AG09309 (cell line): ENCODE data around the gene ZNF664.

ENCODE experiments used
- DNase-seq: peaks from one replicate; pipeline ENCODE4 v3.0.0-alpha.2; 2010; ENCODE audit warnings: low read depth
- H3K4me3 ChIP-seq: 2 replicates; pipeline ENCODE4 v1.5.1; 2011; ENCODE audit warnings: mild to moderate bottlenecking, low read depth, low read length, moderate library complexity; ENCODE audit not compliant: control insufficient read depth
- TF ChIP-seq, protein P1 (sequence below): IDR thresholded peaks from 2 replicates; pipeline ENCODE4 v1.5.1; 2011; ENCODE audit warnings: mild to moderate bottlenecking, low read depth, low read length, inconsistent platforms; ENCODE audit not compliant: insufficient read depth, control insufficient read depth; ENCODE audit errors: missing control alignments

Gene ZNF664

DNA sequence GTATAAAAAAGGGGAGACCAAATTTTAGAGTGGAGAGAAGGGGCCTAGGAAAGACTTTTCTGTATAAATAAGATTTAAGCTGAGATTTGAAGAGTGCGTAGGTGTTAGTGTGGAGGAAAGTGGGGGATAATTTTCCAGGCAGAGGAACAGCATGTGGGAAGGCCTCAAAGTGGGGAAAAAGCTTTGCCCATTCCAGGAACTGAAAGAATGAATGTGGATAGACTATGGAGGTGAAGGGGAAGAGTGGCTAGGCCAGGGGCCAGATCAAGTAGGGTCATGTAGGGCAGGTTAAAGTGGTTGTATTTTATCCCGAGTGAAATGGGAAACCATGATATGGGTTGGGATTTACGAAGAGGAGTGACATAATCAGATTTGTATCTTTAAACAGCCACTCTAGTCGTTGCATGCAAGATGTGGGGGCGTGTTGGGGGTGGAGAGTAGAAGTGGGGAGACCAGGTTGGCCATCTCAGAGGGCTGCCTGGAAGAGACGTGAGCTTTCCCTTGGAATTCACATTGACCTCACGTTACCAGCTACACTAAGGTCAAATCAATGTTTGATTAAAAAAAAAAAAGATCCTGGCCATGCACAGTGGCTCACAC is 3.3 kb downstream of the ZNF664 start:
- H3K4me3 ChIP-seq: no peak overlapping the region
- TF ChIP-seq, protein P1, sequence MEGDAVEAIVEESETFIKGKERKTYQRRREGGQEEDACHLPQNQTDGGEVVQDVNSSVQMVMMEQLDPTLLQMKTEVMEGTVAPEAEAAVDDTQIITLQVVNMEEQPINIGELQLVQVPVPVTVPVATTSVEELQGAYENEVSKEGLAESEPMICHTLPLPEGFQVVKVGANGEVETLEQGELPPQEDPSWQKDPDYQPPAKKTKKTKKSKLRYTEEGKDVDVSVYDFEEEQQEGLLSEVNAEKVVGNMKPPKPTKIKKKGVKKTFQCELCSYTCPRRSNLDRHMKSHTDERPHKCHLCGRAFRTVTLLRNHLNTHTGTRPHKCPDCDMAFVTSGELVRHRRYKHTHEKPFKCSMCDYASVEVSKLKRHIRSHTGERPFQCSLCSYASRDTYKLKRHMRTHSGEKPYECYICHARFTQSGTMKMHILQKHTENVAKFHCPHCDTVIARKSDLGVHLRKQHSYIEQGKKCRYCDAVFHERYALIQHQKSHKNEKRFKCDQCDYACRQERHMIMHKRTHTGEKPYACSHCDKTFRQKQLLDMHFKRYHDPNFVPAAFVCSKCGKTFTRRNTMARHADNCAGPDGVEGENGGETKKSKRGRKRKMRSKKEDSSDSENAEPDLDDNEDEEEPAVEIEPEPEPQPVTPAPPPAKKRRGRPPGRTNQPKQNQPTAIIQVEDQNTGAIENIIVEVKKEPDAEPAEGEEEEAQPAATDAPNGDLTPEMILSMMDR: no peak
- DNase-seq: no peak

DNA sequence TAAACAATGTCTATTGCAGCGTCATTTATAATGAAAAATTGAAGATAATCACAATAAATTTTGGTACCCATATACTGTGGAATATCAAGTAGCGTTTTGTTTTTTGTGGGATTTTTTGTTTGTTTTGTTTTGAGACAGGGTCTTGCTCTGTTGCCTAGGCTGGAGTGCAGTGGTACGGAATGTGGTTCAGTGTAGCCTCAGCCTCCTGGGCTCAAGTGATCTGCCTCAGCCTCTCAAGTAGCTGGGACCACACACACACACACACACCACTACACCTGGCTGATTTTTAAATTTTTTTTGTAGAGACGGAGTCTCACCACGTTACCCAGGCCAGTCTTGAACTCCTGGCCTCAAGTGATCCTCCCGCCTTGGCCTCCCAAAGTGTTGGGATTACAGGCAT is 6.6 kb downstream of the ZNF664 start:
- DNase-seq: no peak
- TF ChIP-seq, protein P1: no peak
- no peak overlapping the region for H3K4me3 ChIP-seq

DNA sequence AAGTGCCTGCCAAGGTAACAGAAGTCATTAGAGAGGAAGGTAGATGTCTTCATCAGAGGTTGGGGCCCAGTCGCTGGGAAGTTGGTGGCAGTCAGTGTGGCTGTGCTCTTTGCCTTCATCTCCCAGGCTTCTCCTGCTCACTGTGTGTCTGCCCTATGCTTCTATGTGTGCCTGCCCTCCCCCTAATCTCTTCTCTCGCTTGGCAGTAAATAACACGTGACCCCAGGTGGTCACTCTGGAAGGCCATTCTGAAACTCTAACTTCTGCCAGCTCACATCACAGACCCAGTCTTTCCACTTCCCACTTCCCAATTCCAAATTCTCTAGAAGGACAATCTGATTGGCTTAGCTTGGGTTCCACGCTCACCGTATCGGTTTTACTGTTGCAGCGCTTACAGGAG is 9.3 kb downstream of the ZNF664 start:
- no peak overlapping the region for H3K4me3 ChIP-seq
- TF ChIP-seq, protein P1: no peak
- no peak for DNase-seq

DNA sequence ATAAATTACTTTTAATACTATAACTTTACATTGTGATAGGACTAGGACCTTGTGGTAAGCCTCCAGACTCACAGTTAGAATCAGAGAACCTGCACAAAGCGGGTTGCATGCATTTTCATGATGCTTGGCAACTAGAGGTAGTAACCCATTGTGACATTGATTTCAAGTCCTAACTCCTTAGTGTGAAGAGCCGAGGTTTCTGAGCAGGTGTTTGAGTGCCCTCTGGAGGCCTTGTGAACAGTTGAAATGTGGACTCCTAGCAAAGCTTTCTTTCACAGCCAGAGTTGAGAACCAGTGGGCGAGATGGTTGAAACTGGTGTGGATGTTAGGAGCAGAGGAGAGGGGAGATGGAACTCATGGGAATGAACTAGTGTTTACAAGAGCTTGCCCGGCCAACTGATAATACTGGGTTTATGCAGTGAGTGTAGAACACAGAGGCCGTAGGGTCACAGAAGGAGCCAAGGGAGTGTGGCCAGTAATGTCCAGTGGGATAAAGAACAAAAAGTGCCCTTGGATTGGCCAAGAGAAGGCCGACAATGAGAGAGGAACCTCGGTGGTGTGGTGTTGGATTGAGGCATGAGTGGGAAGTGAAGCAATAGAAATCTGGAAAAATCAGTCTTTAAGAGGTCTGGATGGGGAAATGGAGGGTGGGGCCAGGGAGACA is 10.9 kb downstream of the ZNF664 start:
- TF ChIP-seq, protein P1: peak; percentile 86
- H3K4me3 ChIP-seq: no peak overlapping the region
- DNase-seq: peak; percentile 49

DNA sequence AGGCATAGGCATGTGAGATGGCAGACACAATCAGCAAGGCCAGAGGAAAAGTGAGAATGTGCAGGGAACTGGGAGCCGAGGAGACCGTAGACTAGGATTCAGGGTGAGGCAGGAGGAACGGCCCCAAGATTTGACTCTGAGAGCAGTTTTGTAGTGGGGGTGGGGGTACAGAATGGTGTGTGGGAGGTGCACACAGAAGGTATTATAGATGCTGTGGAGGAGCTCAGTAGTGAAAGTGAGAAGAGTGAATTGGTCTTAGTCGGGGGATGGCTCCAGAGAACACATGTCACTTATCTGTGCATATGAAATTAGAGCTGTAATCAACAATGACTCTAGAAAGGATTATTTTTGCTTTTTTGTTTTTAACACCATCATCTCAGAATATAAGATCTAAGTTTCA is 11.9 kb downstream of the ZNF664 start:
- TF ChIP-seq, protein P1: no peak
- H3K4me3 ChIP-seq: no peak overlapping the region
- no peak for DNase-seq

DNA sequence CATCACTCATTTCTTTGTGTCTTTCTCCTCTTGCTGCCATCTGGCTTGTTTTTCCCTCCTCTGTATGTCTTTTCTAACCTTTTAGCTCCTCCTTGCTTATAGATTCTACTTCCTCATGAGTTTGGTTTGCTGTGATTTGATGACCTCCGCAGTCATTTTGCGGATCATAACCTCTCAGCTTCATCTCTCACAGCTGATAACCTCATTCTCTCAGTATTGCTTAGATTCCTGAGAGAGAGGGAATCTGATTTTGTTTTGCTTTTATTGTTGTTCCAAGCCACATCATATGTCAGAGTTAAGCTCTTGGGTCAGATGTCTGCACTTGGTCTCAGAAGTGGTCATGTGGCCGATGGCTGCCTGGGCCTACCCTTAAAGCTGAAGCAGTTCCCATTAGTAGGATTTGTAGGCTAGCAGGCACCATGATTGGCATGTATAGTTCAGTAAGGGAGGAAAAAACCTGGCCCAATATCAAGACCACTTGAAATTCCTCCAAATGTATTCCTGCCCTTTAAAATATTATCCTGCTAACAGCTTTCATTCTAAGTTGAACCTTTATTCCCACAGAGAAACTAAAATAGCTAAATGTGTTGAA is 13.5 kb downstream of the ZNF664 start:
- TF ChIP-seq, protein P1: no peak
- no peak overlapping the region for H3K4me3 ChIP-seq
- no peak for DNase-seq
